Dermis microvascular lymphatic vessel endothelial cell (primary cell): ENCODE measurements around the gene HOXA6. TPM values are rescaled to one million over a fixed set of nuclear protein-coding genes. Genes with fewer than 3 reads are reported as not detected.

ENCODE experiments used
- DNase-seq, 2 donors: peaks; one replicate each; pipeline versions ENCODE4 v3.0.0 to v3.0.0-alpha.2; 2010; ENCODE audit warnings: low read depth in 2 of 2
- total RNA-seq: library from RNA; depleted of rRNA; stranded (reverse); fragments of >200 nt; gene quantifications from 2 replicates; pipeline ENCODE4 v1.2.1, GENCODE V29; 2014

The HOXA6 gene
- total RNA-seq, 1 donor from 2014 or later, result 1.9 TPM

- DNase-seq, result peak; percentile 78 to 83
Observed at GRCh38 chr7:27151931-27152815, 4.6 kb upstream of the HOXA6 start, which contains the start of gene HOXA3. Gene HOXA3 (minus strand): TSS chr7:27152583. CDS start chr7:27110640, 41,943 bp downstream.

GRCh38 chr7:27151341-27151930 is 3.9 kb upstream of the HOXA6 start:
- peak in 1 of 2 donors; percentile 11 for DNase-seq

- peak; percentile 68 to 91 for DNase-seq
Observed at GRCh38 chr7:27150568-27151340, 3.2 kb upstream of the HOXA6 start.

GRCh38 chr7:27149842-27150567 is 2.4 kb upstream of the HOXA6 start:
- DNase-seq, result peak in 1 of 2 donors; percentile 26

- DNase-seq, result peak in 1 of 2 donors; percentile 53
Observed at GRCh38 chr7:27148756-27149641, 1.4 kb upstream of the HOXA6 start.

GRCh38 chr7:27148031-27148755 is 619 bp upstream of the HOXA6 start:
- peak in 1 of 2 donors; percentile 45 for DNase-seq

GRCh38 chr7:27146491-27147198 is 929 bp downstream of the HOXA6 start:
- DNase-seq, result no peak

- DNase-seq, result no peak
Observed at GRCh38 chr7:27145914-27146412, 1.6 kb downstream of the HOXA6 start.

GRCh38 chr7:27145165-27145913 is 2.2 kb downstream of the HOXA6 start:
- no peak for DNase-seq

- DNase-seq, result no peak
Observed at GRCh38 chr7:27144781-27145164, 2.8 kb downstream of the HOXA6 start.

- DNase-seq, result no peak
Observed at GRCh38 chr7:27143950-27144780, 3.4 kb downstream of the HOXA6 start.

GRCh38 chr7:27143023-27143949 is 4.3 kb downstream of the HOXA6 start, which contains the start of gene HOXA5:
Gene HOXA5 (minus strand): TSS chr7:27143681. CDS start chr7:27143607, 74 bp downstream.
- peak; percentile 80 to 87 for DNase-seq

GRCh38 chr7:27142580-27143022 is 5.0 kb downstream of the HOXA6 start:
- peak in 1 of 2 donors; percentile 12 for DNase-seq

GRCh38 chr7:27141923-27142579 is 5.5 kb downstream of the HOXA6 start:
- peak in 1 of 2 donors; percentile 59 for DNase-seq
